Loucy (cell line): ENCODE data around the gene GIGYF1.

Experiments
- CTCF ChIP-seq: fragments of 200-600 bp; sonication (generic); conservative IDR thresholded peaks from 2 replicates; pipeline ENCODE4 v1.5.1; 2014; ENCODE audit warnings: mild to moderate bottlenecking, antibody characterized with exemption, low read length
- EZH2phosphoT487 ChIP-seq: fragments of 200-600 bp; IDR thresholded peaks from 2 replicates; pipeline ENCODE4 v1.6.1; 2018; ENCODE audit warnings: antibody characterized with exemption, mild to moderate bottlenecking, moderate library complexity, borderline replicate concordance

- TF ChIP-seq EZH2phosphoT487: no peak
- TF ChIP-seq CTCF: no peak
Measured at GRCh38 chr7:100679129-100679926, 14.7 kb downstream of the GIGYF1 start.
